Tibial artery (tissue), 4 donors: ENCODE measurements around the gene FER.

Experiments used
- DNase-seq, 2 donors: peaks; one replicate each; pipeline ENCODE4 v3.0.0-alpha.2; 2019
- H3K27ac ChIP-seq, 2 donors: fragments of 200-600 bp; sonication (generic) in 1 of 2; 1 replicate in 1 of 2; 2 replicates in 1 of 2; pipeline ENCODE4 v1.5.1; 2018 to 2019; ENCODE audit warnings: mild to moderate bottlenecking in 1 of 2
- H3K27me3 ChIP-seq, 2 donors: fragments of 200-600 bp; sonication (generic) in 1 of 2; one replicate each; pipeline versions ENCODE4 v1.5.1 to v1.6.0; 2016 to 2019
- H3K36me3 ChIP-seq, 3 donors: fragments of 200-600 bp; sonication (generic) in 2 of 3; one replicate each; pipeline ENCODE4 v1.5.1; 2016 to 2019; ENCODE audit warnings: mild to moderate bottlenecking in 2 of 3
- H3K4me1 ChIP-seq, 4 donors: fragments of 200-600 bp; sonication (generic) in 2 of 4; 1 replicate in 3 of 4; 2 replicates in 1 of 4; pipeline ENCODE4 v1.5.1; 2016 to 2019
- H3K4me3 ChIP-seq, 2 donors: fragments of 200-600 bp; sonication (generic) in 1 of 2; 1 replicate in 1 of 2; 2 replicates in 1 of 2; pipeline ENCODE4 v1.5.1; 2018 to 2019; ENCODE audit warnings: mild to moderate bottlenecking in 2 of 2
- H3K9me3 ChIP-seq, 3 donors: fragments of 200-600 bp; sonication (generic) in 1 of 3; one replicate each; pipeline ENCODE4 v1.5.1; 2016 to 2019
- CTCF ChIP-seq, 2 experiments: fragments of 200-600 bp in 1 of 2; fragments of 450-650 bp in 1 of 2; IDR thresholded peaks; one replicate each; pipeline ENCODE4 v1.5.1; 2017 to 2019; ENCODE audit warnings: antibody characterized with exemption in 2 of 2, mild to moderate bottlenecking in 1 of 2, moderate library complexity in 1 of 2
- intact Hi-C: fragments of 100-400 bp; cut with DNase I; formaldehyde crosslinking; loops from one replicate; pipeline ENCODE4 v1.15.0; 2023; ENCODE audit warnings: low total_unique reads

Gene FER

GRCh38 chr5:108911055-108911454 lies 163.4 kb downstream of the FER start:
- Histone ChIP-seq H3K4me3 (no peak overlapping the region), H3K36me3 (peaks cover 0 to 10% (median 0%) of the 10 kb centered on the region in 3 donors), H3K27ac (no peak overlapping the region), H3K4me1 (no peaks in the 10 kb centered on the region), H3K9me3 (no peaks in the 10 kb centered on the region), H3K27me3 (no peaks in the 10 kb centered on the region)
- TF ChIP-seq CTCF (IDR thresholded peaks at IDR 0.05): no peak
- DNase-seq: no peak
- intact Hi-C loops: no loop called here

GRCh38 chr5:108917596-108917995 lies 169.9 kb downstream of the FER start:
- Histone ChIP-seq H3K9me3 (no peaks in the 10 kb centered on the region), H3K27me3 (no peaks in the 10 kb centered on the region), H3K27ac (no peak overlapping the region), H3K4me3 (no peak overlapping the region), H3K4me1 (no peaks in the 10 kb centered on the region), H3K36me3 (no peaks in the 10 kb centered on the region)
- intact Hi-C loops: no loop called here
- no peak for TF ChIP-seq CTCF (IDR thresholded peaks at IDR 0.05)
- DNase-seq: no peak

GRCh38 chr5:108919591-108920326 lies 172.1 kb downstream of the FER start:
- intact Hi-C loops: no loop called here
- Histone ChIP-seq H3K4me3 (no peak overlapping the region), H3K27me3 (no peaks in the 10 kb centered on the region), H3K4me1 (no peaks in the 10 kb centered on the region), H3K27ac (no peak overlapping the region), H3K9me3 (no peaks in the 10 kb centered on the region), H3K36me3 (no peaks in the 10 kb centered on the region)
- TF ChIP-seq CTCF (IDR thresholded peaks at IDR 0.05): peak in 1 of 2 experiments; percentile 9
- DNase-seq: no peak

- no peak for DNase-seq
- intact Hi-C loops: no loop called here
- Histone ChIP-seq H3K36me3 (no peaks in the 10 kb centered on the region), H3K27ac (no peak overlapping the region), H3K4me3 (no peak overlapping the region), H3K9me3 (no peaks in the 10 kb centered on the region), H3K27me3 (no peaks in the 10 kb centered on the region), H3K4me1 (no peaks in the 10 kb centered on the region)
- no peak for TF ChIP-seq CTCF (IDR thresholded peaks at IDR 0.05)
Observed at GRCh38 chr5:108924457-108924961, 176.8 kb downstream of the FER start.

GRCh38 chr5:108925073-108925472 lies 177.4 kb downstream of the FER start:
- H3K27ac ChIP-seq: no peak overlapping the region
- no peaks in the 10 kb centered on the region for H3K4me1 ChIP-seq
- H3K9me3 ChIP-seq: no peaks in the 10 kb centered on the region
- intact Hi-C loops: no loop called here
- H3K4me3 ChIP-seq: no peak overlapping the region
- H3K36me3 ChIP-seq: no peaks in the 10 kb centered on the region
- no peak for TF ChIP-seq CTCF (IDR thresholded peaks at IDR 0.05)
- DNase-seq: no peak
- H3K27me3 ChIP-seq: no peaks in the 10 kb centered on the region
